H1 (cell line): ENCODE measurements around the gene ADK. TPM values are rescaled to one million over a fixed set of nuclear protein-coding genes. Genes with fewer than 3 reads are reported as not detected.

Source experiments
- CTCF ChIA-PET: fragments of 300-600 bp; sonication (Branson Sonifier 250); formaldehyde crosslinking; loops from one replicate; lab custom pipeline; 2021; ENCODE audit not compliant: partially characterized antibody; lab: Charles Lee
- POLR2A ChIA-PET: fragments of 300-600 bp; sonication (Branson Sonifier 250); formaldehyde crosslinking; loops from one replicate; lab custom pipeline; 2021; ENCODE audit warnings: inconsistent platforms; ENCODE audit not compliant: partially characterized antibody; lab: Charles Lee
- DNase-seq, 2 experiments: peaks; one replicate each; pipeline versions ENCODE4 v3.0.0 to v3.0.0-alpha.2; 2010 to 2022; ENCODE audit warnings: low spot score in 2 of 2, low read depth in 1 of 2, mixed read lengths in 1 of 2
- FAIRE-seq: peaks from 2 replicates; lab custom pipeline; 2011; peaks lifted over from hg19 to GRCh38; lab: Jason Lieb, UNC
- H2AFZ ChIP-seq: 2 replicates; pipeline ENCODE4 v1.8.1; 2012; ENCODE audit warnings: low read length, inconsistent platforms
- H2AK5ac ChIP-seq: 2 replicates; pipeline ENCODE4 v1.6.1; 2013; ENCODE audit warnings: low read depth, low read length
- H2BK120ac ChIP-seq: replicated peaks from 2 replicates; pipeline ENCODE3; 2013; ENCODE audit warnings: low read depth, low read length, inconsistent platforms
- H2BK12ac ChIP-seq: 2 replicates; pipeline ENCODE4 v1.6.1; 2013; ENCODE audit warnings: low read depth, low read length
- H2BK15ac ChIP-seq: 2 replicates; pipeline ENCODE4 v1.6.1; 2013; ENCODE audit warnings: low read length
- H2BK20ac ChIP-seq: 2 replicates; pipeline ENCODE4 v1.6.1; 2013; ENCODE audit warnings: low read length
- H2BK5ac ChIP-seq: 2 replicates; pipeline ENCODE4 v1.6.1; 2013; ENCODE audit warnings: low read depth, low read length
- H3K14ac ChIP-seq: 2 replicates; pipeline ENCODE4 v1.6.1; 2013; ENCODE audit warnings: inconsistent platforms; ENCODE audit not compliant: insufficient read length
- H3K18ac ChIP-seq: 2 replicates; pipeline ENCODE4 v1.6.1; 2013; ENCODE audit warnings: low read length; ENCODE audit errors: extremely low read depth
- H3K23ac ChIP-seq: 2 replicates; pipeline ENCODE4 v1.6.1; 2013; ENCODE audit warnings: inconsistent platforms; ENCODE audit not compliant: insufficient read length
- H3K23me2 ChIP-seq: 2 replicates; pipeline ENCODE4 v1.6.1; 2013; ENCODE audit warnings: low read depth, low read length
- H3K27ac ChIP-seq: 2 replicates; pipeline ENCODE4 v1.6.1; 2011; ENCODE audit warnings: low read depth, low read length, inconsistent platforms
- H3K27me3 ChIP-seq, 4 experiments: replicated peaks in 1 of 4; 1 replicate in 1 of 4; 2 replicates in 3 of 4; pipeline versions ENCODE4 v1.6.1 to v1.8.1; 2011 to 2013; ENCODE audit warnings: low read length in 3 of 4, mild to moderate bottlenecking in 3 of 4, inconsistent platforms in 2 of 4, mixed read lengths in 2 of 4, moderate library complexity in 1 of 4; ENCODE audit not compliant: control insufficient read depth in 3 of 4, insufficient read depth in 3 of 4; ENCODE audit errors: extremely low read depth in 1 of 4
- H3K36me3 ChIP-seq, 4 experiments: 2 replicates each; pipeline versions ENCODE4 v1.6.1 to v1.8.1; 2011 to 2013; ENCODE audit warnings: mild to moderate bottlenecking in 4 of 4, low read length in 3 of 4, moderate library complexity in 2 of 4, control low read depth in 1 of 4, inconsistent platforms in 1 of 4; ENCODE audit not compliant: insufficient read depth in 4 of 4, control insufficient read depth in 2 of 4
- H3K4ac ChIP-seq: replicated peaks from 2 replicates; pipeline ENCODE3; 2013; ENCODE audit warnings: low read length, low read depth, mixed read lengths, inconsistent platforms; ENCODE audit not compliant: insufficient read length
- H3K4me1 ChIP-seq, 4 experiments: replicated peaks in 1 of 4; 1 replicate in 1 of 4; 2 replicates in 3 of 4; pipeline versions ENCODE4 v1.6.1 to v1.8.1; 2011 to 2013; ENCODE audit warnings: low read length in 3 of 4, inconsistent platforms in 2 of 4, mixed read lengths in 1 of 4; ENCODE audit not compliant: insufficient read depth in 4 of 4, control insufficient read depth in 3 of 4
- H3K4me2 ChIP-seq, 2 experiments: 2 replicates each; pipeline versions ENCODE4 v1.6.1 to v1.8.1; 2011 to 2013; ENCODE audit warnings: low read depth in 2 of 2, low read length in 2 of 2, control low read depth in 1 of 2, inconsistent platforms in 1 of 2, mild to moderate bottlenecking in 1 of 2; ENCODE audit not compliant: insufficient read depth in 1 of 2
- H3K4me3 ChIP-seq, 4 experiments: fragments of 200-600, 300-600 bp in 1 of 4; sonication (generic), shearing (Covaris generic), sonication (Bioruptor Twin) in 1 of 4; 2 replicates each; pipeline versions ENCODE4 v1.5.1 to v1.8.1; 2011 to 2016; ENCODE audit warnings: low read length in 4 of 4, low read depth in 3 of 4, control low read depth in 2 of 4, inconsistent platforms in 2 of 4, mild to moderate bottlenecking in 2 of 4, mixed read lengths in 1 of 4, moderate library complexity in 1 of 4; ENCODE audit not compliant: insufficient read depth in 2 of 4; ENCODE audit errors: extremely low read depth in 1 of 4
- H3K56ac ChIP-seq: replicated peaks from 2 replicates; pipeline ENCODE3; 2013; ENCODE audit warnings: low read depth, mild to moderate bottlenecking, mixed read lengths, low read length, inconsistent platforms; ENCODE audit not compliant: insufficient read length
- H3K79me1 ChIP-seq: 2 replicates; pipeline ENCODE4 v1.6.1; 2013; ENCODE audit warnings: low read depth, low read length, control low read depth
- H3K79me2 ChIP-seq, 2 experiments: 2 replicates each; pipeline versions ENCODE4 v1.6.1 to v1.8.1; 2012 to 2013; ENCODE audit warnings: low read length in 2 of 2, mild to moderate bottlenecking in 2 of 2, inconsistent platforms in 1 of 2; ENCODE audit not compliant: insufficient read depth in 2 of 2, control insufficient read depth in 1 of 2
- H3K9ac ChIP-seq, 4 experiments: replicated peaks in 1 of 4; 1 replicate in 1 of 4; 2 replicates in 3 of 4; pipeline versions ENCODE4 v1.6.1 to v1.8.1; 2011 to 2013; ENCODE audit warnings: low read depth in 3 of 4, low read length in 3 of 4, control low read depth in 2 of 4, mild to moderate bottlenecking in 2 of 4, moderate library complexity in 2 of 4, inconsistent platforms in 1 of 4; ENCODE audit errors: extremely low read depth in 1 of 4
- H3K9me3 ChIP-seq, 2 experiments: 2 replicates each; pipeline versions ENCODE4 v1.6.1 to v1.8.1; 2012 to 2013; ENCODE audit warnings: mild to moderate bottlenecking in 2 of 2, moderate library complexity in 2 of 2, control low read depth in 1 of 2, inconsistent platforms in 1 of 2, low read depth in 1 of 2, low read length in 1 of 2, mixed read lengths in 1 of 2; ENCODE audit not compliant: insufficient read depth in 2 of 2
- H4K20me1 ChIP-seq, 2 experiments: replicated peaks in 1 of 2; 2 replicates each; pipeline versions ENCODE3 to v1.8.1; 2011 to 2013; ENCODE audit warnings: inconsistent platforms in 2 of 2, low read length in 2 of 2, mild to moderate bottlenecking in 1 of 2; ENCODE audit not compliant: insufficient read depth in 2 of 2, control insufficient read depth in 1 of 2
- H4K5ac ChIP-seq: 2 replicates; pipeline ENCODE4 v1.6.1; 2013; ENCODE audit warnings: low read length, low read depth, mixed read lengths, inconsistent platforms; ENCODE audit not compliant: insufficient read length
- H4K8ac ChIP-seq: 2 replicates; pipeline ENCODE4 v1.8.0; 2013; ENCODE audit warnings: mild to moderate bottlenecking, moderate library complexity, low read length, inconsistent platforms; ENCODE audit not compliant: insufficient read depth; ENCODE audit errors: extremely low read depth
- H4K91ac ChIP-seq: replicated peaks from 2 replicates; pipeline ENCODE3; 2013; ENCODE audit warnings: low read length, mixed read lengths, inconsistent platforms; ENCODE audit not compliant: insufficient read length
- SIRT6 ChIP-seq: IDR thresholded peaks from one replicate; pipeline ENCODE4 v1.7.1; 2012; ENCODE audit warnings: low read length, inconsistent platforms
- polyA plus RNA-seq, 7 experiments: library from polyadenylated mRNA; depleted of rRNA in 3 of 7; stranded (reverse) in 5 of 7; unstranded in 2 of 7; fragments of >200 nt in 5 of 7; fragments of 200-250 nt in 2 of 7; gene quantifications; 1 replicate in 5 of 7; 2 replicates in 1 of 7; 4 replicates in 1 of 7; pipeline versions ENCODE4 v1.2.1 to v1.2.3, GENCODE V29; 2011 to 2013; ENCODE audit warnings: missing spikeins in 2 of 7, mixed read lengths in 2 of 7
- total RNA-seq: library from RNA; stranded (reverse); fragmentation: NEBNext Ultra II Directional; extraction: Animal tissue kit (Norgen Biotek cat#: 25700); gene quantifications from 2 replicates; pipeline ENCODE4 v1.2.1, GENCODE V29; 2021

ADK gene
- total and polyA plus RNA-seq, 2 of the 8 experiments (the other 6 are each of a cell fraction or from before 2014, with no cell fraction given), result 12.3 to 42.4 TPM

GRCh38 chr10:74511051-74511450, 360.0 kb downstream of the ADK start:
- CTCF ChIA-PET, result no interaction called here
- Histone ChIP-seq H3K18ac (no peak overlapping the region), H2BK120ac (no peak overlapping the region), H2BK15ac (no peak overlapping the region), H4K20me1 (no peaks in the 10 kb centered on the region), H4K5ac (no peak overlapping the region), H3K4me3 (no peak overlapping the region), H2BK12ac (no peak overlapping the region), H3K9ac (no peak overlapping the region), H3K36me3 (no peaks in the 10 kb centered on the region), H2AFZ (no peak overlapping the region), H2BK5ac (no peak overlapping the region), H3K27ac (no peak overlapping the region), H3K23me2 (no peaks in the 10 kb centered on the region), H4K8ac (no peak overlapping the region), H4K91ac (no peak overlapping the region), H2AK5ac (no peak overlapping the region), H3K4me2 (no peak overlapping the region), H2BK20ac (no peak overlapping the region), H3K27me3 (no peaks in the 10 kb centered on the region), H3K4ac (no peak overlapping the region), H3K4me1 (no peaks in the 10 kb centered on the region), H3K79me1 (no peaks in the 10 kb centered on the region; the same call in 1 of the 2 replicates), H3K14ac (no peak overlapping the region), H3K23ac (no peak overlapping the region), H3K9me3 (peaks cover 0 to 11% of the 10 kb centered on the region in 2 experiments; a peak in 2 of 4 replicates), H3K79me2 (no peaks in the 10 kb centered on the region), H3K56ac (no peak overlapping the region)
- POLR2A ChIA-PET, result no interaction called here
- DNase-seq (no peak), FAIRE-seq (no peak)
- no peak for TF ChIP-seq SIRT6
